LNCAP (cell line): ENCODE results near the gene INSYN2B.

Experiments
- TF ChIP-seq, protein P1 (sequence below): fragments of 450-650 bp; IDR thresholded peaks from 2 replicates; pipeline ENCODE4 v1.5.1; 2017; ENCODE audit warnings: mild to moderate bottlenecking

Gene INSYN2B

DNA sequence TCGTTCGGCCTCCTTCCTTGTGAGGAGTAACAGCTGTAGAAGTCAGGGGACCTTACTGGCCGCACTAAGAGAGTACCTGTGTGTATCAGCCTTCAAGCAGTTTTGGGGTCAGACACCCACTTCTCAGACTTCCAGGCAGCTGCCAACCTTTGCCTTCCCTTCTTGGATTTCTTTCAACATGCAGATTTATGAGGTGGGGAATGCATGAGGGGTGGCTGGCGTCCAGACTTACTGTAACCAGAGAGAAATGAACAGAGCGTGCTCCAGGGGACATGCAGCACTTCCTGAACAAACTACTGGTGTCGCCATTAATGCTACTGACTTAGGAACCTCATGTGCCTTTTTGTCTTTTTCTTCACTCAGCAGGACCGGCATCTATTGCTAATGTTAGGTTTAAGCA is 46.7 kb downstream of the INSYN2B start:
- TF ChIP-seq, protein P1, sequence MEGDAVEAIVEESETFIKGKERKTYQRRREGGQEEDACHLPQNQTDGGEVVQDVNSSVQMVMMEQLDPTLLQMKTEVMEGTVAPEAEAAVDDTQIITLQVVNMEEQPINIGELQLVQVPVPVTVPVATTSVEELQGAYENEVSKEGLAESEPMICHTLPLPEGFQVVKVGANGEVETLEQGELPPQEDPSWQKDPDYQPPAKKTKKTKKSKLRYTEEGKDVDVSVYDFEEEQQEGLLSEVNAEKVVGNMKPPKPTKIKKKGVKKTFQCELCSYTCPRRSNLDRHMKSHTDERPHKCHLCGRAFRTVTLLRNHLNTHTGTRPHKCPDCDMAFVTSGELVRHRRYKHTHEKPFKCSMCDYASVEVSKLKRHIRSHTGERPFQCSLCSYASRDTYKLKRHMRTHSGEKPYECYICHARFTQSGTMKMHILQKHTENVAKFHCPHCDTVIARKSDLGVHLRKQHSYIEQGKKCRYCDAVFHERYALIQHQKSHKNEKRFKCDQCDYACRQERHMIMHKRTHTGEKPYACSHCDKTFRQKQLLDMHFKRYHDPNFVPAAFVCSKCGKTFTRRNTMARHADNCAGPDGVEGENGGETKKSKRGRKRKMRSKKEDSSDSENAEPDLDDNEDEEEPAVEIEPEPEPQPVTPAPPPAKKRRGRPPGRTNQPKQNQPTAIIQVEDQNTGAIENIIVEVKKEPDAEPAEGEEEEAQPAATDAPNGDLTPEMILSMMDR, result no peak

DNA sequence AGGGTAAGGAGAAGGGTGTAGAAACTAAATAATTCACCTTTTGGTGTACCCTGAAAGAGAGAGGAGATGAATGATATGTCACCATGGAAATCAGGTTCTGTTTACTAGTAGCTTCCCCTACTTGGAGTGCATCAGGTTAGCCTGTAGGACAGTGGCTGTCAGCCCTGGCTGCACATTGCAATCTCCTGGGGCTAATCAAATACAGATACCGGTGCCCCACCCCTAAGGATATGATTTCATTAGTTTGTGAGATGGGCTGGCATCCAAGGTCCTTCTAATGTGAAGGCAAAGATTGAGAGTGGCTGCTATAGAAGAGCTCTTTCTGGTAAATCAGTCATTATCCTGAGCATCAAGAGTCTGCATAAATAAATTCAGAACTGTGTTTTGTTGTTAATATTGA is 47.2 kb downstream of the INSYN2B start:
- TF ChIP-seq, protein P1, result no peak

- TF ChIP-seq, protein P1, result no peak
Measured at GRCh38 chr5:169923988-169924387, 56.3 kb downstream of the INSYN2B start.

GRCh38 chr5:169922474-169922873 is 57.8 kb downstream of the INSYN2B start:
- TF ChIP-seq, protein P1, result no peak

- TF ChIP-seq, protein P1, result no peak
Measured at GRCh38 chr5:169921949-169922348, 58.3 kb downstream of the INSYN2B start.

DNA sequence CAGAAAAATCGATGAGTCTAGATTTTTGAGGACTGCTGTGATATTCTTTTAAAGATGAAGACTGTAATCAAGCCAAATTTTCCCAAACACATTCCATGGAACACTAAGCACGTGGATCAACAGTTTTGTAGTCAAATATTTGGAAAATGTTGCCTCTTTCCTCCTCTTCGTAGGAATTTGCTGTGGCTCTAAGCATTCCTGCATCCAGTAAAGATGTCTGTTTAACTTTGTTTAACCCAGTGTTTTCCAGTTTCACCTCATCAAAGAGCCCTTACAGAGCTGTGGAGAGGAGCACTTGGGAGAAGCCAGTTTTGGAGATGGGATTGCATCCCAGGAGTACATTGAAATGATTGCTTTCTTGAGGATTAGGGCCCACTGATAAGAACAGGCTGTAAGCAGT is 58.9 kb downstream of the INSYN2B start:
- TF ChIP-seq, protein P1, result no peak

DNA sequence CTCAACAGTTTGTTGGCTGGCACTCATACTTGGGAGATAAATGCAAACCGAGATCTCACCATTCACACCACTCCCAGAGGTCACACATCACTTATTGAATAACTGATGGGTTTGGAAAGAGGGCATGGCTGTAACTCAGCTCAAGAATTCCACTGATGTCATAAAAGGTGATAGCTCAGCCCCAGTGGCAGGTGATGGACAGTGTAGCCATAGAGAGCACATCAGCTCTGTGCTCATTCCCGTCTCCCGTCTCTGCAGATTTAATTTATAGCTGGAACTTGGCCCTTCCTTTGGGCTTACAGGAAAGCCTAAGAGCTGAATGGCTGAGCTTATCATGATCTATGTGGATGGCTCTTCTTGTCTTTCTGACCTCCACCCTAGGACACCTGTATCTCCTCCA is 59.8 kb downstream of the INSYN2B start:
- TF ChIP-seq, protein P1, result no peak

- TF ChIP-seq, protein P1, result no peak
Measured at GRCh38 chr5:169918228-169918627, 62.1 kb downstream of the INSYN2B start.
